Ectodermal cell (in vitro differentiated cells): ENCODE results near the gene POU3F4. TPM values are rescaled to one million over a fixed set of nuclear protein-coding genes. Genes with fewer than 3 reads are reported as not detected.
A peak's percentile ranks its signal among the peaks of the same experiment; 100 is the strongest.

Experiments
- H3K27ac ChIP-seq: 2 replicates; pipeline ENCODE4 v1.7.0; 2013; ENCODE audit warnings: mild to moderate bottlenecking, low read depth, low read length; ENCODE audit not compliant: insufficient read depth, poor library complexity, severe bottlenecking
- H3K27me3 ChIP-seq: 2 replicates; pipeline ENCODE4 v1.7.0; 2013; ENCODE audit warnings: mild to moderate bottlenecking, low read length; ENCODE audit not compliant: insufficient read depth, control insufficient read depth, poor library complexity, severe bottlenecking
- H3K36me3 ChIP-seq: one replicate; pipeline ENCODE4 v1.7.0; 2013; ENCODE audit warnings: low read length; ENCODE audit not compliant: control insufficient read depth, insufficient read depth
- H3K4me1 ChIP-seq: one replicate; pipeline ENCODE4 v1.7.0; 2013; ENCODE audit warnings: low read length; ENCODE audit not compliant: control insufficient read depth, insufficient read depth
- H3K4me3 ChIP-seq: 2 replicates; pipeline ENCODE4 v1.7.0; 2013; ENCODE audit warnings: low read depth, low read length, control low read depth; ENCODE audit not compliant: insufficient read depth
- H3K9me3 ChIP-seq: 2 replicates; pipeline ENCODE4 v1.7.0; 2013; ENCODE audit warnings: mild to moderate bottlenecking, low read length, moderate library complexity; ENCODE audit not compliant: control insufficient read depth
- WGBS, 2 experiments: methylation state at CpG; one replicate each; pipeline ENCODE4 v1.1.7; 2013; ENCODE audit warnings: missing lambda C conversion rate in 2 of 2; 5-methylcytosine and 5-hydroxymethylcytosine counted together
- polyA plus RNA-seq, 4 experiments: library from polyadenylated mRNA; stranded (reverse); fragments of 50-300 nt; gene quantifications; one replicate each; pipeline ENCODE4 v1.2.3, GENCODE V29; 2013

The POU3F4 gene
- polyA plus RNA-seq (2013, experiment 1 of 4): 0.56 TPM
- 0.43 TPM for polyA plus RNA-seq (2013, experiment 2 of 4)
- polyA plus RNA-seq (2013, experiment 3 of 4): 1.5 TPM
- polyA plus RNA-seq (2013, experiment 4 of 4): 1.7 TPM

DNA sequence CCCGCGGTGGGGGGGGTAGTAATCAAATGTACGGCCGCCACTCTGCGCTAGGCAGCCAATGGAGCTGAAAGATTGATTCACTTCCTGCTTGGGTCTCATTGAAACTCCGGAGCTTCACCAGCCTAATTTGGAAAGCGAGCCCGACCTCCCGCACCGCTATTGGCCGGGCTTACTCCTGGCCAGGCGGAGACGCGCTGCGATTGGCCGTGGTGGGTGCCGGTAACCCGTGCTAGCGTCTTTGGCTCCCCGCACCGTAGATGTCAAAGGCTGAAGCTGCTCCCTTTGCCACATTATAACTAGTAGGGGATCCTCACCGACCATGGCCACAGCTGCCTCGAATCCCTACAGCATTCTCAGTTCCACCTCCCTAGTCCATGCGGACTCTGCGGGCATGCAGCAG, at the start of gene POU3F4:
Gene POU3F4, plus strand, starts transcription at position 285 of the 400 bp plus-strand sequence. Its CDS starts 35 bp downstream, at position 320.
- no peaks in the 10 kb centered on the region for H3K36me3 ChIP-seq
- H3K9me3 ChIP-seq: no peaks in the 10 kb centered on the region
- H3K27me3 ChIP-seq: peaks cover 83% of the 10 kb centered on the region
- H3K4me3 ChIP-seq: peak within 1 kb of the TSS; percentile 32
- peaks cover 22% of the 10 kb centered on the region for H3K4me1 ChIP-seq
- WGBS, 2 experiments: 0 to 4% methylated on average over 25 of the region's 25 CpGs
- H3K27ac ChIP-seq: no peak within 1 kb of the TSS

- Histone ChIP-seq H3K4me3 (no peak overlapping the region), H3K36me3 (no peaks in the 10 kb centered on the region), H3K27ac (no peak overlapping the region), H3K9me3 (no peaks in the 10 kb centered on the region), H3K4me1 (no peaks in the 10 kb centered on the region), H3K27me3 (no peaks in the 10 kb centered on the region)
Measured at GRCh38 chrX:83469551-83469950, 38.5 kb upstream of the POU3F4 start.

DNA sequence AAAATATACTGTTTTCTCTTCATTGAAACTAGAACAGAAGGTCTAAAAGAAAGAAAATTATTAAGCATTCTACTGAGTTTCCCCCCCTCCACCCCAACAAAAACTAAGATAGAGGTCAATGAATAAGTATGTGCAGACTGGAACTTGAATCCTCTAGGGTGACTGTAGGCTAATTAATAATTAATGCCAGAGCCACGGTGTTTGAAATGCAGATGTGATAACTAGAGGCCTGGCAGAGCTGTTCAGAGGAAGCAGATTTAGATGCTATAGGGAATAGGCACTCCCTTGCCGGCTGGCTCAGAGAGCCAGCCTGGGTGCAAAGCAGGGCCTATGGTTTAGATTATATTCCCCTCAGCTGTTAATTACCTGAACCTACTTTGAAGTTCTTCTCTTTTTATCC, 12.2 kb upstream of the POU3F4 start:
- no peak overlapping the region for H3K27ac ChIP-seq
- WGBS, 2 experiments: 65 to 71% methylated on average over 2 of the region's 2 CpGs

DNA sequence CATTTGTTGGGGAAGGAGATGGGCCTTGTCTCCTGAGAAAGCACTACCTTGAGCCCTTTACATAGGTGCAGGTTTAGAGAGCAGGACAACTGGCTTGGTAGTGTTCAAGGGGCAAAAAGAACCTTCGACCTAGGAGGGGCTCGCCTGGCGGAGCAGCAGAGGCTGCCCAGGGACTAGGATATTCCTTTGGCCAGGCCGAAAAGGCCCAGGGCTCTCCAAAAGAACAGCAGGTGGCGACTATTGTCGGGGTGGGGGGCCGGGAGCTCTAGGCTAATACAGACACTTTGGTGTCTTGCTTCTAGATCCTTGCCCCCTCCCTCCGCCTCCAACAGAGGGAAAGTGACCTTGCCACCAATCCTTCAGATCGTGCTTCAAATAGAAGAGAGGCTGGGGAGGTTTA, 7.1 kb upstream of the POU3F4 start:
- Histone ChIP-seq H3K4me1 (peaks cover 23% of the 10 kb centered on the region), H3K9me3 (no peaks in the 10 kb centered on the region), H3K27me3 (peaks cover 50% of the 10 kb centered on the region), H3K36me3 (no peaks in the 10 kb centered on the region), H3K27ac (no peak overlapping the region), H3K4me3 (no peak overlapping the region)
- WGBS, 2 experiments: 7 to 8% methylated on average over 9 of the region's 9 CpGs

More for the DNA sequence above, 12.2 kb upstream of the POU3F4 start:
- no peaks in the 10 kb centered on the region for H3K27me3 ChIP-seq
- no peaks in the 10 kb centered on the region for H3K4me1 ChIP-seq
- H3K9me3 ChIP-seq: no peaks in the 10 kb centered on the region
- no peaks in the 10 kb centered on the region for H3K36me3 ChIP-seq
- H3K4me3 ChIP-seq: no peak overlapping the region

DNA sequence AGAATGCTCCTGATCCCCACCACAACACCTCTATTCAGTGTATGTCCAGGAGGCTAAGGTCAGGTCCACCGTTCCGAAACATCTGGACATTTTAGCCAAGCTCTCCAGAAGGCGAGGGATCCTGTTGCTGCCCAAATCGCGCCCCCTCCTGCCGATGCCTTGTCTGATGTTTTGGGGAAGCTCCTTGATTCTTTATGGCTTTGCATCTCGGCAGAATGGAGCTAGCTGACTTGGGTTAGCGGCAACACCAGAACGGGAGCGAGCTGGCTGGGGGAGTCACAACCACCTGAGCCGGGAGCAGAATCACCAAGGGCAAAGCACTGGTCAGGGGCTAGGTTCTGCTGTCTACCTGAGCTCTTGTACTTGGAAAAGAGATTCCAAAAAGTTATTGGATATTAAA, 6.6 kb upstream of the POU3F4 start:
- H3K27me3 ChIP-seq: peaks cover 55% of the 10 kb centered on the region
- no peaks in the 10 kb centered on the region for H3K9me3 ChIP-seq
- peak overlapping the region; percentile 10 for H3K4me3 ChIP-seq
- 6 to 11% methylated on average over 11 of the region's 11 CpGs for WGBS, 2 experiments
- H3K27ac ChIP-seq: no peak overlapping the region
- H3K4me1 ChIP-seq: peaks cover 23% of the 10 kb centered on the region
- no peaks in the 10 kb centered on the region for H3K36me3 ChIP-seq

DNA sequence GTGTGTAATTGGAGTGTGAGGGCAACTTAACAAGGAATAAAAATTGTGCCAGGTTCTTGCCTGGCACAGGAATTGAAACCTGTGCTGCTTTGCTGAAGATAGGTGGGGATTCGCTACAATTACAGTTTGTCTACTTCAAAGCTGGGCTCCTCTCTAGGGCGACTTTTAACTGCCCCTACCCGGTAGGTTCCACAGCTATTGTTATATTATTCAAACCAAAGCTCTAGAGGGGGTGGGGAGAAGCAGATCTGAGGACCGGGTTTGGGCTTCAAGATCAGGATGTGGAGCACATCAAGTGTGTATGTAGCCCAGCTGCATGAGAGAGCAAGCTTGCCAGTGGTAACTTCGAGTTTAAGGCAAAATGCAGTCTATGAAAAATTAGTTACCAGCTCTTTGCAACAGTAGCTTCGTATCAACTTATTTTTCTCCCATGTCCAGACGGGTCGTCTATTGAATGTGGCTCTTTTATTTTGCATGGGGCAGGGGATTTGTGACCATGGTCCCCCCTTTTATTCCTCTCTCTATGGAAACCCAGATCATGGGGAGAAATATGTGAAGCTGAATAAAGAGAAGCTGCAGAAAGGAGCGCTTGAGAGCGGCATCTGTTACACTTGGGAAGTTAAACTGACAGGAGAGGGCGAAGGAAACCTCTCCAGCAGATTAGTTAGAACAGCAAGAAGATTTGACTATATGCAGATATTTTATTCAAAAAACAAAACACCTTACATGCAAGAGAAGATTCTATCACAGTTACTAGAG, 3.2 kb upstream of the POU3F4 start:
- Histone ChIP-seq H3K9me3 (no peaks in the 10 kb centered on the region), H3K4me3 (no peak overlapping the region), H3K4me1 (peaks cover 23% of the 10 kb centered on the region), H3K27ac (peak overlapping the region; percentile 16), H3K27me3 (peaks cover 88% of the 10 kb centered on the region), H3K36me3 (no peaks in the 10 kb centered on the region)
- 1 to 3% methylated on average over 4 to 7 of the region's 11 CpGs for WGBS, 2 experiments

DNA sequence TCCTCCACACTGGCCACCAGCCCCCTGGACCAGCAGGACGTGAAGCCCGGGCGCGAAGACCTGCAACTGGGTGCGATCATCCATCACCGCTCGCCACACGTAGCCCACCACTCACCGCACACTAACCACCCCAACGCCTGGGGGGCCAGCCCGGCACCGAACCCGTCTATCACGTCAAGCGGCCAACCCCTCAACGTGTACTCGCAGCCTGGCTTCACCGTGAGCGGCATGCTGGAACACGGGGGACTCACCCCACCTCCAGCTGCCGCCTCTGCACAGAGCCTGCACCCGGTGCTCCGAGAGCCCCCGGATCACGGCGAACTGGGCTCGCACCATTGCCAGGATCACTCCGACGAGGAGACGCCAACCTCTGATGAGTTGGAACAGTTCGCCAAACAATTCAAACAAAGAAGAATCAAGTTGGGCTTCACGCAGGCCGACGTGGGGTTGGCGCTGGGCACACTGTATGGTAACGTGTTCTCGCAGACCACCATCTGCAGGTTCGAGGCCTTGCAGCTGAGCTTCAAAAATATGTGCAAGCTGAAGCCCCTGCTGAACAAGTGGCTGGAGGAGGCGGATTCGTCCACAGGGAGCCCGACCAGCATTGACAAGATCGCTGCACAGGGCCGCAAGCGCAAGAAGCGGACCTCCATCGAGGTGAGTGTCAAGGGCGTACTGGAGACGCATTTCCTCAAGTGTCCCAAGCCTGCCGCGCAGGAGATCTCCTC, 600 bp downstream of the POU3F4 start:
- H3K4me3 ChIP-seq: peak overlapping the region; percentile 32

GRCh38 chrX:83509254-83509801, 1.2 kb downstream of the POU3F4 start:
- no peak overlapping the region for H3K27ac ChIP-seq
- H3K36me3 ChIP-seq: no peaks in the 10 kb centered on the region
- H3K27me3 ChIP-seq: peaks cover 70% of the 10 kb centered on the region
- H3K4me3 ChIP-seq: no peak overlapping the region
- 1 to 2% methylated on average over 16 of the region's 16 CpGs for WGBS, 2 experiments
- H3K4me1 ChIP-seq: peaks cover 9% of the 10 kb centered on the region
- H3K9me3 ChIP-seq: no peaks in the 10 kb centered on the region

More for the DNA sequence above, 600 bp downstream of the POU3F4 start:
- peaks cover 76% of the 10 kb centered on the region for H3K27me3 ChIP-seq
- H3K4me1 ChIP-seq: peaks cover 15% of the 10 kb centered on the region
- H3K9me3 ChIP-seq: no peaks in the 10 kb centered on the region
- 2 to 3% methylated on average over 50 of the region's 50 CpGs for WGBS, 2 experiments
- H3K36me3 ChIP-seq: no peaks in the 10 kb centered on the region
- H3K27ac ChIP-seq: no peak overlapping the region

DNA sequence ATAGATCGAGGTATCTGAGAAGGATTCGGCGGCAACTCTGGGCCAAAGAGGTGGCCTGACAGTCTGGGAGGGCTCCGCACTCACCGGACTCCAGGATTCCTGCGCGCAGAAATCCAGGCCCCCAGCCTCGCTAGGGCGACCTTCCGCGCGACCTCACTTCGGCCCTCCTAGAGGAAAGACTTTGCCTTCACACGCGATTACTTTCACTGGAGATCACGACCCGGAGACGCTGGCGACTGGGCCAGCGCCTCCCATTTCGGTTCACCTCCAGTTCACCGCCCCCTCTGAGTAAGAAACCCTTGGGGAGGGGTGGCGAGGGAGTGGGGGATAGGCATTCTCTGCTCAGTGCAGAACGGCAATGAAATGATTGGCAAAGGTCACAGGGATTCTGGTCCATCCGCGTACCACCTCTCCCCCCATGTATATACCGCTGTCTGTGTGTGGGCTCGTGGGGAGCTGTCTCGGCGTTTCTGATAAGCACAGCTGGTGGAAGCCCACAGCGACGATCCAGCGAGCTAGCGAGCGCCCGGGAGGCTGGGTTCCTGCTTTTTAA, 2.5 kb downstream of the POU3F4 start:
- Histone ChIP-seq H3K27me3 (peaks cover 58% of the 10 kb centered on the region), H3K4me3 (peak overlapping the region; percentile 30), H3K9me3 (no peaks in the 10 kb centered on the region), H3K27ac (no peak overlapping the region), H3K4me1 (peaks cover 4% of the 10 kb centered on the region), H3K36me3 (no peaks in the 10 kb centered on the region)
- 1% methylated on average over 27 to 30 of the region's 36 CpGs for WGBS, 2 experiments

- no peaks in the 10 kb centered on the region for H3K36me3 ChIP-seq
- WGBS, 2 experiments: 1 to 3% methylated on average over 16 to 17 of the region's 17 CpGs
- H3K4me3 ChIP-seq: peak overlapping the region; percentile 10
- H3K9me3 ChIP-seq: no peaks in the 10 kb centered on the region
- peaks cover 4% of the 10 kb centered on the region for H3K4me1 ChIP-seq
- H3K27ac ChIP-seq: no peak overlapping the region
- H3K27me3 ChIP-seq: peaks cover 51% of the 10 kb centered on the region
Measured at GRCh38 chrX:83511208-83511607, 3.1 kb downstream of the POU3F4 start.
